H1 (cell line): ENCODE data around the gene KPNA1. TPM values are rescaled to one million over a fixed set of nuclear protein-coding genes. Genes with fewer than 3 reads are reported as not detected.

Experiments
- BCL11A ChIP-seq, 2 experiments: IDR thresholded peaks; one replicate each; pipeline ENCODE4 v1.6.1; 2011; ENCODE audit warnings: low read depth in 2 of 2, low read length in 2 of 2, mild to moderate bottlenecking in 2 of 2
- EGR1 ChIP-seq: IDR thresholded peaks from 2 replicates; pipeline ENCODE4 v1.6.1; 2011; ENCODE audit warnings: low read depth, low read length, borderline replicate concordance
- FOSL1 ChIP-seq: IDR thresholded peaks from 2 replicates; pipeline ENCODE4 v1.6.1; 2011; ENCODE audit warnings: mild to moderate bottlenecking, low read depth, low read length, moderate library complexity; ENCODE audit not compliant: insufficient read depth
- NANOG ChIP-seq: IDR thresholded peaks from 2 replicates; pipeline ENCODE4 v1.6.1; 2011; ENCODE audit warnings: low read length, low read depth, mild to moderate bottlenecking, inconsistent platforms; ENCODE audit not compliant: insufficient read depth, poor library complexity, severe bottlenecking
- SAP30 ChIP-seq: fragments of 300-600 bp; sonication (generic); IDR thresholded peaks from 2 replicates; pipeline ENCODE4 v1.7.1; 2012; ENCODE audit warnings: low read length, moderate library complexity, mild to moderate bottlenecking, inconsistent platforms; ENCODE audit not compliant: insufficient read depth, insufficient replicate concordance
- SIN3A ChIP-seq, 2 experiments: IDR thresholded peaks in 1 of 2; conservative IDR thresholded peaks in 1 of 2; 2 replicates each; pipeline ENCODE4 v1.6.1; 2011 to 2012; ENCODE audit warnings: low read length in 2 of 2, improper control_type of control experiment in 1 of 2, low read depth in 1 of 2, mild to moderate bottlenecking in 1 of 2
- TAF1 ChIP-seq: IDR thresholded peaks from 2 replicates; pipeline ENCODE4 v1.6.1; 2011; ENCODE audit warnings: mild to moderate bottlenecking, low read depth, low read length
- polyA plus RNA-seq, 7 experiments: library from polyadenylated mRNA; depleted of rRNA in 3 of 7; stranded (reverse) in 5 of 7; unstranded in 2 of 7; fragments of >200 nt in 5 of 7; fragments of 200-250 nt in 2 of 7; gene quantifications; 1 replicate in 5 of 7; 2 replicates in 1 of 7; 4 replicates in 1 of 7; pipeline versions ENCODE4 v1.2.1 to v1.2.3, GENCODE V29; 2011 to 2013; ENCODE audit warnings: missing spikeins in 2 of 7, mixed read lengths in 2 of 7
- total RNA-seq: library from RNA; stranded (reverse); fragmentation: NEBNext Ultra II Directional; extraction: Animal tissue kit (Norgen Biotek cat#: 25700); gene quantifications from 2 replicates; pipeline ENCODE4 v1.2.1, GENCODE V29; 2021
- TF ChIP-seq, protein P1 (sequence below), 3 experiments: IDR thresholded peaks; 1 replicate in 2 of 3; 2 replicates in 1 of 3; pipeline versions ENCODE4 v1.5.1 to v1.6.1; 2011; ENCODE audit warnings: low read length in 3 of 3, mild to moderate bottlenecking in 3 of 3, inconsistent platforms in 2 of 3, low read depth in 1 of 3, moderate library complexity in 1 of 3; ENCODE audit not compliant: insufficient read depth in 1 of 3; ENCODE audit errors: control extremely low read depth in 1 of 3

The KPNA1 gene
- total and polyA plus RNA-seq, 2 of the 8 experiments (the other 6 are each of a cell fraction or from before 2014, with no cell fraction given) = 14.8 to 63.0 TPM

DNA sequence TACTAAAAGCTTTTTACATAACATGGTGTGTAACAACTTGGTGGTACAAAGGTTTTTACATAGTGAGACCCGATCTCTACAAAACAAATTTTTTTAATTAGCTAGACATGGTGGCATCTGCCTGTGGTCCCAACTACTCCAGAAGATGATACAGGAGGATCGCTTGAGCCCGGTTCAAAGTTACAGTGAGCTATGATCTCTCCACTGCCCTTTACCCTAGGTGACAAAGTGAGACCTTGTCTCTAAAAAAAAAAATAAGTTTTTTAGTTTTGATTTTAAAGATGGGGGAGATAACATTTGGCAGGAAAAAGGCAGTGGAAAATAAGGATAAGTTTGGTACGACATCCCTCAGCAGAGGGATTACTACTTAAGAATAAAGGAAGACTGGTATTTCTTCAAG is 124.8 kb downstream of the KPNA1 start (continued):
- TF ChIP-seq, protein P1, sequence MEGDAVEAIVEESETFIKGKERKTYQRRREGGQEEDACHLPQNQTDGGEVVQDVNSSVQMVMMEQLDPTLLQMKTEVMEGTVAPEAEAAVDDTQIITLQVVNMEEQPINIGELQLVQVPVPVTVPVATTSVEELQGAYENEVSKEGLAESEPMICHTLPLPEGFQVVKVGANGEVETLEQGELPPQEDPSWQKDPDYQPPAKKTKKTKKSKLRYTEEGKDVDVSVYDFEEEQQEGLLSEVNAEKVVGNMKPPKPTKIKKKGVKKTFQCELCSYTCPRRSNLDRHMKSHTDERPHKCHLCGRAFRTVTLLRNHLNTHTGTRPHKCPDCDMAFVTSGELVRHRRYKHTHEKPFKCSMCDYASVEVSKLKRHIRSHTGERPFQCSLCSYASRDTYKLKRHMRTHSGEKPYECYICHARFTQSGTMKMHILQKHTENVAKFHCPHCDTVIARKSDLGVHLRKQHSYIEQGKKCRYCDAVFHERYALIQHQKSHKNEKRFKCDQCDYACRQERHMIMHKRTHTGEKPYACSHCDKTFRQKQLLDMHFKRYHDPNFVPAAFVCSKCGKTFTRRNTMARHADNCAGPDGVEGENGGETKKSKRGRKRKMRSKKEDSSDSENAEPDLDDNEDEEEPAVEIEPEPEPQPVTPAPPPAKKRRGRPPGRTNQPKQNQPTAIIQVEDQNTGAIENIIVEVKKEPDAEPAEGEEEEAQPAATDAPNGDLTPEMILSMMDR (IDR thresholded peaks at IDR 0.05; ENCODE audit: control extremely low read depth in 1 of 3, insufficient read depth in 1 of 3, low read depth in 1 of 3, low read length in 3 of 3) = no peak
- TF ChIP-seq NANOG (no peak), TAF1 (no peak), FOSL1 (no peak), BCL11A (IDR thresholded peaks at IDR 0.05; ENCODE audit: low read depth in 2 of 2, low read length in 2 of 2) (no peak), EGR1 (no peak), SIN3A (conservative IDR thresholded peaks at IDR 0.05 in 1 of 2, IDR thresholded peaks at IDR 0.05 in 1 of 2; ENCODE audit: low read depth in 1 of 2, low read length in 2 of 2) (no peak), SAP30 (no peak)
